Activated CD8-positive, alpha-beta memory T cell treated with anti-CD3 and anti-CD28 coated beads, Interleukin-2, amount 50 U/mL, for 1 hour (primary cell): ENCODE data around the gene PIK3R6.

ENCODE experiments used
- DNase-seq: peaks from one replicate; pipeline ENCODE4 v3.0.0-alpha.2; 2020; ENCODE audit errors: extremely low read depth

Gene PIK3R6, protein sequence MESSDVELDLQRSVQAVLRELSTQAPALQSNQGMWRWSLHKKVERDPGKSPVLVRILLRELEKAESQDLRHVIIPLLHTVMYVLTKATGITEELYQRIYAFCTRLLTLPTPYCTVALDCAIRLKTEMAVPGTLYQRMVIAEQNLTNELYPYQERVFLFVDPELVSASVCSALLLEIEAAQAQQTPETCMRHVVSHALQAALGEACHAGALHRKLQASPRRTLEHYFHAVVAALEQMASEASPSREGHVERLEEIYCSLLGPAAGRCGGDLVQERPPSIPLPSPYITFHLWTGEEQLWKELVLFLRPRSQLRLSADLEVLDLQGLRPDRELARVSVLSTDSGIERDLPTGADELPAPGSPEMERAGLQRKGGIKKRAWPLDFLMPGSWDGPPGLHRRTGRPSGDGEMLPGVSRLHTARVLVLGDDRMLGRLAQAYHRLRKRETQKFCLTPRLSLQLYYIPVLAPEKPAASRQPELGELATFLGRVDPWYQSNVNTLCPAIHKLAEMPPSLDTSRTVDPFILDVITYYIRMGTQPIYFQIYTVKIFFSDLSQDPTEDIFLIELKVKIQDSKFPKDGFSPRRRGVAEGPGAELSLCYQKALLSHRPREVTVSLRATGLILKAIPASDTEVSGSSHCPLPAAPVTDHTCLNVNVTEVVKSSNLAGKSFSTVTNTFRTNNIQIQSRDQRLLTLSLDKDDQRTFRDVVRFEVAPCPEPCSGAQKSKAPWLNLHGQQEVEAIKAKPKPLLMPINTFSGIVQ

DNA sequence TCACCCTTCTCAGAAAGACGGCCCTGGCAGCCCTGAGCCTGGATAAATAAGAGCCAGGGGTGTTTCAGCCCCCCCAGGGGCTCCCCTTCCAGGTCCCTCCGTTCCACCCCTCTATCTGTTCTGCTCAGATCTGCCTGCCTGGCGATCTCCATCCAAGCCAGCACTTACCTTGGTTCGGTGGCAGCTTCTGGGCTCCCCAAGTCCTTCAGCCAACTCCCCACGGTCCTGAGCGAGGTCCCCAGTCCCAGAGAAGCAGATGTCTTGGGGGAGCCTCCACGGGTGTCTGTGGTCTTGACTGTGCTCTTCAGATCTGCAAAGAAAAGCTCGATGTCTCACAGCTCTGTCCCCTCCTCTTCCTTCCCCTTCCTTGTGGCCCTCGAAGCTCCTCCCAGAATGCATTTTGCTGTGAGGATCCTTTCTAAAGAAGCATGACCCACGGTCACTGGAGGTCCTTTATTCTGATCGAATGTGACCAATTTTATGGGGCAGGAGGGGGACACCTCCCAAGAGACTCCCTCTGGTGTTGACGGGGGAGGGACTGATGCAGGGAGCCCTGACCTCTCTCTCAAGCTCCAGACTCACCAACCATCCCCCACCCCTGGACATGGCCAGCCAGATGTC lies at the start of gene PIK3R6:
Gene PIK3R6 (minus strand): TSS at position 314 of the 621 bp plus-strand sequence. CDS start 17,880 bp downstream, outside the sequence.
- DNase-seq = no peak

GRCh38 chr17:8916466-8916865 lies 49.0 kb upstream of the PIK3R6 start:
- DNase-seq = no peak

GRCh38 chr17:8914554-8914953 lies 47.1 kb upstream of the PIK3R6 start:
- DNase-seq = no peak

- DNase-seq = no peak
Observed at GRCh38 chr17:8913879-8914278, 46.4 kb upstream of the PIK3R6 start.

- no peak for DNase-seq
Observed at GRCh38 chr17:8913091-8913490, 45.6 kb upstream of the PIK3R6 start.

DNA sequence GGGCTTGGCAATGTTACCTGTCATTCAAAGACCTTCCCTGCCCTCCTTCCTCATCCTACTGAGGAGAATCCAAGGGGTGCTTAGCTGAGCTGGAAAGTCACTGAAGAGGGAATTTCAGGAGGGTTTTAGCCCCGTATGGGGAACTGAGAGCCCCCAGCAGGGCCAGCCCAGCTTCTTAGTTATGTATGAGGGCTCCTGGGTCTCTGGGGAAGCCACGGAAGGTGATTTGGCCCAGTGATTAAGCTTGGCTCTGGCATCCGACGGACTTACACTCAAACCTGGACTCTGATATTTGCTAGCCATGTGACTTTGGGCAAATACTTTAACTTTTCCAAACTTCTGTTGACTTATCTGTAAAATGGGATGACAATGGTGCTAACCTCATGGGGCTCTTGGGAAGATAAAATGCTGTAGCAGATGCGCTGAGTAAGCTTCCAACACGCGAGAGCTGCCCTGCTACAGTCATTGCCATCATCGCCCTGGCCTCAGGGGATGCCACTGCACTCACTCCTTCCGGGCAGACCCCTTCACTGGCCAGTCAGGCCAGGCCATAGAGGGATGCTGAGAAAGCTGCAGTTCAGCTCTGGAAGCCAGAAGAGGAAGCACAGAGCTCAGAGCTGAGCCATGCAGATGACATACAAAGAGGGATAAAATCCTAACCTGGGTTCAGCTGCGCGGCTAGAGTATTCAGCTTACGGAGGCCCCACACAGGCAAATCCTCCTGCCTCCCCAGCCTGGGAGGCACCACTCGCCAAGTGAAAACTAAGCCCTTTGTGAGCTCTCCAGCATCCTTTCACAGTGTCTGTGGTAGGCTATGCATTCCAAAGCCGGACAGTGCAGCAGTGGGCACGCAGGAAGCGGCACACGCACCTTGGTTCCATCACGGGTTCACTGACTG lies 44.9 kb upstream of the PIK3R6 start:
- no peak for DNase-seq

GRCh38 chr17:8910969-8911604 lies 43.6 kb upstream of the PIK3R6 start:
- no peak for DNase-seq

DNA sequence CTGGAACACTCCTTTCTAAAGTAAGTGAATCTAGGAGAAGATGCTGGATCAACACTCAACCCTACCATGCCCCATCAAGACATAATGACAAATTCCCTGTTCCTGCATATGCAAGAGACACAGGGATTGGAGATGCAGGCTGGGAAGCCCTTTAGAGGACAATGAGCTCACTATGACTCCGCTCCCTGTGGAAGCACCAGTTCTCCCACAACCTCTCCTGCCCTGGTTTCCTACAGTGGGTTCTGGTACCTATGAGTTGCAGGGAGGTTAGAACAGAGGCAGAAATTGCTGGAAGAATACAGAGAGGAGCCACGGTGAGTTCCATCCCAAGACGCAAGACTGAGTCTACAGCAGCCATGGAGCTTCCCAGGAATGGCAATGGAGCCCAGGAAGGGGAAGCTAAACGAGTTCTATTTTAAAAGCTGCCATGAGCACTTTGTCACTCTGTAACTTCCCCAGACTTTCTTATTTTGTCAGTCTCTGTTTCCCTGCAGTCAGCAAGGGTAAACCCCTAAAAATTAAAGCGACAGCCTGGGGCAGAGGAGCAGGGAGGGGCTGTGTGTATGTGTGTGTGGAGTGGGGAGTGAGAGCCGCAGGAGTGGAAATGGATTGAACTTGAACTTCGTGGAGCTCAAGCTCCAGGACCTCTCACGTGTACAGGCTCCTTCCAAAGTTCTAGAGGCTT lies 42.3 kb upstream of the PIK3R6 start:
- DNase-seq = no peak

DNA sequence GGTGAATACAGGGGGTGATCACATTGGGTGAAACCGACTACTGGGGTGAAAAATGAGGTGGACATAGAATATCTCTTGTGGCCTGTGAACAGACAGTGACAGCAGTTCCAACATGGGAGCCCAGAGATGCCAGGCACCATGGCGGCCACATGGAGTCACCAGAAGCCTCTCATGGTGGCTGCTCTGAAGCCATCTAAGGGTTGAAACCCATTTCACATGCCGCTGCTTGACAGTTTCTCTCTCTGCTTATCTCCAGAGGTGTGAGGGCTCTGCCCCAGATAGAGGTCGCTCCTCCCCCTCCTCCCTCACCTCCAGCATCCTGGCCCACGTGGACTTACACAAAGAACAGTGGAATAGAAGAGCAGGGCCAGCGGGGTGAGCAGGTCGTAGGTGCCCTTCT lies 37.9 kb upstream of the PIK3R6 start:
- no peak for DNase-seq

DNA sequence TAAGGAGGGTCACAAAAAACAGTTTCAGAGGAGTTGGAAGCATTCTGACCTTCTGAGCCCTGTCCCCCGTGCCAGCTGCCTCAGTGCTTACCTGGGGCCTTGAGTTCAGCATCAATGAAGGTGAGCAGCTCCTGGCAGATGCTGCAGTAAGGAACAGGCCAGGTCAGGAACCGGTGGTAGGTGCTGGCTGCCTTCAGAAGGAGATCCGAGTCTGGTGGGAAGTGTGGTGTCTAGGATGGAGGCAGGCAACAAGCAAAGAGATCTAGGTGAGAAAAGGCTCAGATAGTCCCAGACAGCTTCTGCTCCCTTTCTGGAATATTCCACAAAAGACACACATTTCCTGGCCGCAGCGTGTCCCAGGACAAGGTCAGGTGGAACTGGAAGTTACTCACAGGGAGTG lies 37.2 kb upstream of the PIK3R6 start:
- no peak for DNase-seq

DNA sequence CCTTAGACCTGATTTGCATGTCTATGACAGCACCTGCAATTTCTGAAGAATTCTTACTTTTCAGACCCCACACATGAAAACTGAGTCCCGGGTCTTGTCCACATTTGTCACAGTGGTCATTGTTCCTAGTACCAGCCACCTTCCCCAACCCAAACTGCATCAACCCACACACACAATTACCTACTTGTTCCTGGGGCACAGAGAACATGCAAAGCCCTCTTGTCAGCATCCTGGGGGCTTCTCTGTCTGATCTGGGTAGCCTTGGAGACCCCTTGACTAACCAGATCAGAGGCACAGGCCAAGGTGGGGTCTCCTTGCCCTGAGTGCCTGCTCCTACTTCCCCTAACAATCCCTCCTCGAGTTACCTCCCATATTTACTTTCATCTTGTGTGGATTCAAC lies 36.7 kb upstream of the PIK3R6 start:
- no peak for DNase-seq

DNA sequence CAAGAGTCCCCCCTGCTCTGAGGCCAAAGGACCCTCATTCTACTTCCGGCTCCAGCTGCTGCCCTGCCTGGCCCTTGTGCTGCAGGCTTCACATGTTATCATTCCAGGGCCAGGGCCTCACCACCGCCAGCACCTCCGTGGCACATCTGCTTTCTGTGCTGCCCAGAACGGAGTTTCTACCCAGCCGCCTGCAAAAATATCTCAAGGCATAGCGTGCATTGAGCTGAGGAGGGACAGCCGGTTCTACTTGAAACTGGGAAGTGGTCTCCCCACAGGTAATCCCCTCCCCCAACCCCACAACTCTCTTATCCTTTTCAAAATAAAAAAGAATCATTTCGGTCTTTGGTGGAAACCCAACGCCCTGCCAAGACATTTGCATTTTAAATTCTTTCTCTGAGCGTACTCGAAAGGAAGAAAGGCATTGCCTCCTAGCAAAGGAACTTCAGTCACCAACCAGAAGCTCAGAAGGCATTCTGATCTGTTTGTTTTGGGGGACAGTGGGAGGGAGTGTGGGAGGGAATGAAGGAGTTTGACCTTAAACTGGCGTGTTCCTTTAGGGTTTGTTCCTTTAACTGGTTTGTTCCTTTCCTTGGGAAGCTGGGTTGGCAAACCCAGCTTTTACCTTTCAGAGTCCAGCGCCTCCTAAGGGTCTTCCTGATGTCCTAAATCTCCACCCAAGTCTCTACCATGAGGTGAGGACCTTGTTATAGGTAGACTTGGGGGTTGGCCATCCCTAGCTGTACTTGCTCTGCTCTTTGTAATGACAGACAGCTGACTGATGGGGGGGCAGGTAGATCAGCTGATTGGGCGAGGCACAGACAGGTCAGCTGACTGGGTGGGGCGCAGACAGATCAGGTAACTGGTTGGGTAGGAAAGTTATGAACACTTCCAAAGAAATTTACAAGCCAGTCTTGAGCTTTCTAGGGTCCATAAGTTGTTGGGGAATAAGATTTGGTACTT lies 33.4 kb upstream of the PIK3R6 start:
- no peak for DNase-seq

DNA sequence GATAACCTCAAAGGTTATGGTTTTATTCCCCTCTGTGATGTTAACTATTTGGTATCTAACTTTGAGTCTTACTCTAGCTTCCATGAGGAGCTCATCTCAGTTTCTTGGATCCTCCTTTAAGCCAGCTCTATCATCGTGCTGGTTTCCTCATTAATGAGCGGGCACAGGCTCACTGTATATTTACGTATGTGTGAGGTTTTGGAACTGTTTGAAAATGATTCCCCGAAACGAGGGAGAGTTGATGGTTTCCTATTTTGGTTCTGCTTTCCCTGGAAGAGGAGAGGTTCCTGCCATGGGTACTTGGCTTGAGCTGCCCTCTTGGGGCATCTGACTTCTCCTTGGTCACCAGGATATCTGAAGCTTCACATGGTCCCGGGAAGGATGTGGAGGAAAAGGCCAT lies 32.7 kb upstream of the PIK3R6 start:
- no peak for DNase-seq

DNA sequence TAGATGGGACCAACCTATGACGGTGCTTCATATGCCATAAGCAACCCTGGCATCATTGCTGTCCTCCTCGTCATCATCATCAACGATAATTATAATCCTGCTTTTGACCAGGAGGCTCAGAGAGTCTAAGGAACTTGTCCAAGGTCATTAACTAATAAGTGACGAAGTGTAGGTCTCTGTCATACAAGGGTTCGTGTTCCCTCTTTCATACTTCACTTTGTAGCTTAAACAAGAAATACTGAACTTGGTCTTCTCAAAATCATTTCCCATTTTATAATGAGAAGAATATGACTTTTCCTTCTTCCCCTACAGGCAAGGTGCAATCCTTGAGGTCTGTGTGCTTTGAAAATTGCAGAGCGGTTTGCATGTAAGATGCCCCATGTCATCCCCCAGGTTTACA lies 31.2 kb upstream of the PIK3R6 start:
- DNase-seq = no peak

DNA sequence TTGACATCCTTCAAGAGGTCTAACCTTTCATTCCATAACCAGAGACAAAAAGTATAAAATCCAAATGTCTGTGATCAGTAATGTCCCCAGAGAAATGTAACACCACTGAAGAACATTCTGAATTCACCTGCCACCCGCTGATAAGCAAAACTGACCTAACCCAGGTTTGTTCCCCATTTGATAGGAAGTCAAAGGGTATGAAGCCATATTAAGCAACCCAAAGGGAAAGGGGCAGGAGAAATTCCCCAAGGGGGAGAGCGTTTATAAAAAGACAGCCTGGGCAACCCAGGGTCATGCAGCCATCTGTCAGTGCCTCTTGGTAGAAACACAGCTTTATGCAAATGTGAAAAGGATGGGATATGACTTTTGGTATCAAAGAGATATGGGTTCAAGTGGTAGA lies 30.7 kb upstream of the PIK3R6 start:
- no peak for DNase-seq

- no peak for DNase-seq
Observed at GRCh38 chr17:8896641-8897635, 29.5 kb upstream of the PIK3R6 start.

GRCh38 chr17:8896087-8896486 lies 28.6 kb upstream of the PIK3R6 start:
- DNase-seq = no peak
